ENCODE results near the gene SESTD1. TPM values are rescaled to one million over a fixed set of nuclear protein-coding genes. Genes with fewer than 3 reads are reported as not detected.

The SESTD1 gene
- total and polyA plus RNA-seq, 9 of the 15 experiments (the other 6 are each of a cell fraction or from before 2014, with no cell fraction given): 0.32 to 5.6 (median 2.1) TPM

DNA sequence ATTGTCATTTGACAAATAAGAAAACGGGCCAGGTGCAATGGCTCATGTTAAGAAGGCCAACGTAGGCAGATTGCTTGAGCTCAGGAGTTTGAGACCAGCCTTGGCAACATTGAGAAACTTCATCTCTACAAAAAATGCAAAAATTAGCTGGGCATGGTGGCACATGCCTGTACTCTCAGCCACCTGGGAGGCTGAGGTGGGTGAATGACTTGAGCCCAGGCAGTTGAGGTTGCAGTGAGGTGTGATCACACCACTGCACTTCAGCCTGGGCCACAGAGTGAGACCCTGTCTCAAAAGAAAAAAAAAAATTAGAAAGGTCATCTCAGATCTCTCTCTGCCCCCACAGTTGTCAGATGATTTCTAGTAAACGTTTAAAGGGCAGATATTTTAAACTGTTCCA, 4.4 kb downstream of the SESTD1 start (continued):
- TF ChIP-seq ETS2 (tag; IDR thresholded peaks at IDR 0.05; ENCODE audit: borderline replicate concordance, poor library complexity, severe bottlenecking): no peak

DNA sequence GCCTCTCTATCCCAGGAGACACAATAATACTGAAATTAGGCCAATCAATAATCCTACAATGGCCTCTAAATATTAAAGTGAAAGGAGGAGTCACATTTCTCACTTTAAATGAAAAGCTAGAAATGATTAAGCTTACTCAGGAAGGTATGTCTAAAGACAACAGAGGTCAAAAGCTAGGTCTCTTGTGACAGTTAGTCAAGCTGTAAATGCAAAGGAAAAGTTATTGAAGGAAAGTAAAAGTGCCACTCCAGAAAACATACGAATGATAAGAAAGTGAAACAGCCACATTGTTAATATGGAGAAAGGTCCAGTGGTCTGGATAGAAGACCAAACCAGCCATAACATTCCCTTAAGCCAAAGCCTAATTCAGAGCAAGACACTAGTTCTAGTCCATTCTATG, 9.5 kb downstream of the SESTD1 start:
- H3K27ac ChIP-seq (ENCODE audit: extremely low read depth, low read depth, low read length): no peak overlapping the region
- no peak overlapping the region for H2AFZ ChIP-seq (ENCODE audit: low read depth, low read length)
- FAIRE-seq: no peak
- no peak overlapping the region for H3K4me2 ChIP-seq (ENCODE audit: insufficient read depth, low read length)
- 0% methylated on average over 1 of the region's 1 CpG for WGBS (ENCODE audit: insufficient coverage, low coverage, missing lambda C conversion rate)
- POLR2A ChIA-PET: no interaction called here
- H3K79me2 ChIP-seq (ENCODE audit: control insufficient read depth, insufficient read depth, low read length): no peaks in the 10 kb centered on the region
- no peaks in the 10 kb centered on the region for H3K4me1 ChIP-seq (replicated peaks in 1 of 2; ENCODE audit: control insufficient read depth in 2 of 2, insufficient read depth in 2 of 2, low read length in 2 of 2)
- no peaks in the 10 kb centered on the region for H3K36me3 ChIP-seq (ENCODE audit: control insufficient read depth, insufficient read depth, low read length)
- no peak for DNase-seq (ENCODE audit: extremely low read depth in 1 of 4, low spot score in 3 of 4)
- TF ChIP-seq NFXL1 (CRISPR knock-in tag; IDR thresholded peaks at IDR 0.05): no peak
- no peak for TF ChIP-seq POLR2B (IDR thresholded peaks at IDR 0.05; ENCODE audit: low read depth, partially characterized antibody)
- TF ChIP-seq, protein P1, sequence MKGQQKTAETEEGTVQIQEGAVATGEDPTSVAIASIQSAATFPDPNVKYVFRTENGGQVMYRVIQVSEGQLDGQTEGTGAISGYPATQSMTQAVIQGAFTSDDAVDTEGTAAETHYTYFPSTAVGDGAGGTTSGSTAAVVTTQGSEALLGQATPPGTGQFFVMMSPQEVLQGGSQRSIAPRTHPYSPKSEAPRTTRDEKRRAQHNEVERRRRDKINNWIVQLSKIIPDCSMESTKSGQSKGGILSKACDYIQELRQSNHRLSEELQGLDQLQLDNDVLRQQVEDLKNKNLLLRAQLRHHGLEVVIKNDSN (CRISPR knock-in tag; IDR thresholded peaks at IDR 0.05): no peak
- TF ChIP-seq HMGN3 (IDR thresholded peaks at IDR 0.05; ENCODE audit: borderline replicate concordance, extremely low read depth, insufficient read length, low read depth, low read length): no peak
- TF ChIP-seq PTBP1 (IDR thresholded peaks at IDR 0.05; ENCODE audit: low read depth, low read length): no peak
- no peak for TF ChIP-seq CBFA2T3 (IDR thresholded peaks at IDR 0.05)
- no peaks in the 10 kb centered on the region for H4K20me1 ChIP-seq (replicated peaks; ENCODE audit: control insufficient read depth, insufficient read depth, low read length)
- in situ Hi-C loops (cut with MboI): no loop called here
- no peak overlapping the region for H3K9ac ChIP-seq (ENCODE audit: insufficient read depth in 1 of 2, low read depth in 2 of 2, low read length in 2 of 2)
- CTCF ChIA-PET (ENCODE audit: low intra/inter-chr PET ratio): no interaction called here
- no peaks in the 10 kb centered on the region for H3K9me1 ChIP-seq (ENCODE audit: control insufficient read depth, insufficient read depth, low read length)
- BruUV-seq (replicated peaks): no TSS peak
- intact Hi-C loops (cut with micrococcal nuclease): no loop called here
- ATAC-seq: no peak
- no peaks in the 10 kb centered on the region for H3K9me3 ChIP-seq (replicated peaks; ENCODE audit: control insufficient read depth, insufficient read depth, low read depth, low read length)
- H3K4me3 ChIP-seq: no peak overlapping the region
- H3K27me3 ChIP-seq (ENCODE audit: control insufficient read depth in 2 of 2, insufficient read depth in 2 of 2, low read length in 2 of 2): no peaks in the 10 kb centered on the region

All from K562 (cell line).